ENCODE measurements around the gene HAGH. TPM values are rescaled to one million over a fixed set of nuclear protein-coding genes. Genes with fewer than 3 reads are reported as not detected.

Gene HAGH
- total and polyA plus RNA-seq, 10 of the 15 experiments (the other 5 are each of a cell fraction or from before 2014, with no cell fraction given): 2.0 to 50.1 (median 22.4) TPM

- TF ChIP-seq E4F1 (IDR thresholded peaks at IDR 0.05; ENCODE audit: borderline replicate concordance, partially characterized antibody) (no peak), HSF1 (IDR thresholded peaks at IDR 0.05; ENCODE audit: low read depth, low read length) (no peak)
These were observed 13.9 kb downstream of the HAGH start (continued) for GRCh38 chr16:1812732-1813163.

- H3K4me1 ChIP-seq (ENCODE audit: control insufficient read depth, insufficient read depth, low read length): no peaks in the 10 kb centered on the region
- H3K4me2 ChIP-seq (ENCODE audit: control insufficient read depth, insufficient read depth): no peak overlapping the region
- FAIRE-seq (no peak), DNase-seq (ENCODE audit: low read depth, low spot score) (no peak), ATAC-seq (no peak)
- intact Hi-C loops (cut with micrococcal nuclease; ENCODE audit: unreplicated experiment) (no loop called here), in situ Hi-C loops (cut with MboI) (no loop called here)
- H3K27ac ChIP-seq (ENCODE audit: control insufficient read depth, insufficient read depth): no peak overlapping the region
- no peaks in the 10 kb centered on the region for H4K20me1 ChIP-seq (ENCODE audit: control insufficient read depth, insufficient read depth)
- no peak overlapping the region for H3K9ac ChIP-seq (ENCODE audit: control insufficient read depth, insufficient read depth, low read length)
- ChIA-PET SMC1A (ENCODE audit: uncharacterized antibody, unreplicated experiment) (no interaction called here), POLR2A (no interaction called here), CTCF (interaction anchor here (0.7 kb wide), 1 partner anchor 119 kb away, joined by 3 read pairs; no protein-coding TSS in a partner anchor), RAD21 (ENCODE audit: unreplicated experiment) (no interaction called here)
- no peak overlapping the region for H2AFZ ChIP-seq (ENCODE audit: control insufficient read depth, low read depth, low read length)
- H3K4me3 ChIP-seq: no peak overlapping the region
- H3K9me3 ChIP-seq (replicated peaks; ENCODE audit: control insufficient read depth, insufficient read depth, low read length): no peaks in the 10 kb centered on the region; the same call in 2 of the 3 replicates
- no TSS peak for BruUV-seq (replicated peaks)
- no peaks in the 10 kb centered on the region for H3K27me3 ChIP-seq (replicated peaks in 1 of 2; ENCODE audit: control insufficient read depth in 2 of 2, insufficient read depth in 2 of 2, low read length in 1 of 2)
- 87% methylated on average over 15 of the region's 16 CpGs for WGBS (ENCODE audit: insufficient coverage, insufficient replicate concordance, low lambda C conversion rate, missing lambda C conversion rate)
- H3K36me3 ChIP-seq (ENCODE audit: control insufficient read depth in 2 of 2, insufficient read depth in 2 of 2, low read length in 1 of 2): peaks cover 0 to 1% of the 10 kb centered on the region in 2 experiments; a peak in 3 of 4 replicates
- no peak for TF ChIP-seq RB1 (IDR thresholded peaks at IDR 0.05; ENCODE audit: borderline replicate concordance)
- TF ChIP-seq LARP7 (IDR thresholded peaks at IDR 0.05): no peak
- TF ChIP-seq RCOR1 (conservative IDR thresholded peaks at IDR 0.05; ENCODE audit: low read depth, low read length): no peak
- TF ChIP-seq CBFB (IDR thresholded peaks at IDR 0.05; ENCODE audit: low read depth): no peak
- TF ChIP-seq GABPA (IDR thresholded peaks at IDR 0.05; ENCODE audit: low read depth): no peak
- no peaks in the 10 kb centered on the region for H3K79me2 ChIP-seq (ENCODE audit: control insufficient read depth, insufficient read depth, low read length)
These were observed 16.1 kb downstream of the HAGH start for GRCh38 chr16:1810536-1810935.
